AG09309 (cell line): Measurements from ENCODE around the gene UBE2K.

Experiments used
- DNase-seq: peaks from one replicate; pipeline ENCODE4 v3.0.0-alpha.2; 2010; ENCODE audit warnings: low read depth
- H3K4me3 ChIP-seq: 2 replicates; pipeline ENCODE4 v1.5.1; 2011; ENCODE audit warnings: mild to moderate bottlenecking, low read depth, low read length, moderate library complexity; ENCODE audit not compliant: control insufficient read depth
- CTCF ChIP-seq: IDR thresholded peaks from 2 replicates; pipeline ENCODE4 v1.5.1; 2011; ENCODE audit warnings: mild to moderate bottlenecking, low read depth, low read length, inconsistent platforms; ENCODE audit not compliant: insufficient read depth, control insufficient read depth; ENCODE audit errors: missing control alignments

UBE2K gene

GRCh38 chr4:39754309-39754708 is 56.4 kb downstream of the UBE2K start:
- TF ChIP-seq CTCF, result no peak
- no peak overlapping the region for H3K4me3 ChIP-seq
- no peak for DNase-seq

- H3K4me3 ChIP-seq, result no peak overlapping the region
- TF ChIP-seq CTCF, result no peak
- DNase-seq, result no peak
Observed at GRCh38 chr4:39756159-39756558, 58.2 kb downstream of the UBE2K start.

GRCh38 chr4:39758176-39758575 is 60.2 kb downstream of the UBE2K start:
- DNase-seq, result no peak
- no peak overlapping the region for H3K4me3 ChIP-seq
- no peak for TF ChIP-seq CTCF

GRCh38 chr4:39759569-39759968 is 61.6 kb downstream of the UBE2K start:
- no peak for DNase-seq
- no peak overlapping the region for H3K4me3 ChIP-seq
- no peak for TF ChIP-seq CTCF

- no peak overlapping the region for H3K4me3 ChIP-seq
- DNase-seq, result no peak
- TF ChIP-seq CTCF, result no peak
Observed at GRCh38 chr4:39761005-39761667, 63.2 kb downstream of the UBE2K start.

- no peak overlapping the region for H3K4me3 ChIP-seq
- no peak for TF ChIP-seq CTCF
Observed at GRCh38 chr4:39763714-39764572, 66.0 kb downstream of the UBE2K start.

More at GRCh38 chr4:39763714-39764572, 66.0 kb downstream of the UBE2K start:
- no peak for DNase-seq
